Measurements from ENCODE around the gene RIMS3. TPM values are rescaled to one million over a fixed set of nuclear protein-coding genes. Genes with fewer than 3 reads are reported as not detected.
A peak's percentile ranks its signal among the peaks of the same experiment; 100 is the strongest.

RIMS3 gene
- total RNA-seq, 1 donor from 2014 or later: 4.7 TPM

DNA sequence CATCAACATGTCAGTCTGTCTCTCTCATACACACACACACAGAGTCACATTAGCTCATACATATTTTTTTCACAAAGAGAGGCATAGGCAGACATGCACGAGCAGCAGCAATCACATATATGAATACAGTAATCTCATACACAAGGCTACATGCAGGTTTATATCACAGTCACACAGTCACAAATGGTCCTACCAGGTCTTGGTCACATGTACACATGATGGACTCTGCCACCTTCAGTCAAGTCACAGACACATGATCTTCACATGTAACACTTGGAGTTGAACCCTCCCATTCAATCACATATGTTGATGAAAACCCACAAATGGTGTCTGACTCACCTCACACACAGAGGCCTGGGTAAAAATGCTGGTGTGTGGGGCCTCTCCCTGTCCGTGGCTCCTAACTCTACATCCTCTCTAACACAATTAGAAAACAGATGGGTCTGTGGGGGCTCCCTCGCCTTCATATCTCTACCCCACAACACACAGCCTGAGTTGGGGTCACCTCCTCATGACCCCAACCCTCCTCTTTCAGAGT lies 27.9 kb downstream of the RIMS3 start:
- Histone ChIP-seq H3K4me3 (no peak overlapping the region), H3K27me3 (no peaks in the 10 kb centered on the region), H3K36me3 (no peaks in the 10 kb centered on the region), H3K4me1 (peaks cover 4% of the 10 kb centered on the region), H3K9me3 (no peaks in the 10 kb centered on the region), H3K27ac (no peak overlapping the region)
- ATAC-seq: no peak
- DNase-seq: no peak
- TF ChIP-seq, protein P1, sequence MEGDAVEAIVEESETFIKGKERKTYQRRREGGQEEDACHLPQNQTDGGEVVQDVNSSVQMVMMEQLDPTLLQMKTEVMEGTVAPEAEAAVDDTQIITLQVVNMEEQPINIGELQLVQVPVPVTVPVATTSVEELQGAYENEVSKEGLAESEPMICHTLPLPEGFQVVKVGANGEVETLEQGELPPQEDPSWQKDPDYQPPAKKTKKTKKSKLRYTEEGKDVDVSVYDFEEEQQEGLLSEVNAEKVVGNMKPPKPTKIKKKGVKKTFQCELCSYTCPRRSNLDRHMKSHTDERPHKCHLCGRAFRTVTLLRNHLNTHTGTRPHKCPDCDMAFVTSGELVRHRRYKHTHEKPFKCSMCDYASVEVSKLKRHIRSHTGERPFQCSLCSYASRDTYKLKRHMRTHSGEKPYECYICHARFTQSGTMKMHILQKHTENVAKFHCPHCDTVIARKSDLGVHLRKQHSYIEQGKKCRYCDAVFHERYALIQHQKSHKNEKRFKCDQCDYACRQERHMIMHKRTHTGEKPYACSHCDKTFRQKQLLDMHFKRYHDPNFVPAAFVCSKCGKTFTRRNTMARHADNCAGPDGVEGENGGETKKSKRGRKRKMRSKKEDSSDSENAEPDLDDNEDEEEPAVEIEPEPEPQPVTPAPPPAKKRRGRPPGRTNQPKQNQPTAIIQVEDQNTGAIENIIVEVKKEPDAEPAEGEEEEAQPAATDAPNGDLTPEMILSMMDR (IDR thresholded peaks at IDR 0.05): no peak
- intact Hi-C loops (cut with DNase I): no loop called here

DNA sequence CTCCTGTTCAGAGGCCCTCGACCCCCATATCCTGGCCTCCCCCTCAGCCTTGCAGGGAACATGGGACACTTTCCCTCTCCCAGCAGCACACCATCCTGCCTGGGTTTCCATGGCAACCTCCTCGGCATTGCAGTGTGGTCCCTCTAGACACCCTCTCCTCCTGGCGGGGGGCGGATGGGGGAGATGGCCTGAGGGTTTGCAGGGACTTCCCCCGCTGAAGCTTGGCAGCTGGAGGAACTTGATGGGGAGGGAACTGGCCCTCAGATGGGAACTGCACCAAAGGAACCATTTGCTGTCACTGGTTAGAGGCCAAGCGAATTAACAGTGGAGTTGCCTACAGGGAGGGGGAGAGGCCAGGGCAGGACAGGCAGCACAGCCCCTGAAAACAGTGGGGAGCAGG lies 28.7 kb downstream of the RIMS3 start:
- Histone ChIP-seq H3K4me3 (no peak overlapping the region), H3K4me1 (peaks cover 4% of the 10 kb centered on the region), H3K27ac (no peak overlapping the region), H3K9me3 (no peaks in the 10 kb centered on the region), H3K27me3 (no peaks in the 10 kb centered on the region), H3K36me3 (no peaks in the 10 kb centered on the region)
- intact Hi-C loops (cut with DNase I): no loop called here
- TF ChIP-seq, protein P1 (IDR thresholded peaks at IDR 0.05): no peak
- ATAC-seq (no peak), DNase-seq (no peak)

DNA sequence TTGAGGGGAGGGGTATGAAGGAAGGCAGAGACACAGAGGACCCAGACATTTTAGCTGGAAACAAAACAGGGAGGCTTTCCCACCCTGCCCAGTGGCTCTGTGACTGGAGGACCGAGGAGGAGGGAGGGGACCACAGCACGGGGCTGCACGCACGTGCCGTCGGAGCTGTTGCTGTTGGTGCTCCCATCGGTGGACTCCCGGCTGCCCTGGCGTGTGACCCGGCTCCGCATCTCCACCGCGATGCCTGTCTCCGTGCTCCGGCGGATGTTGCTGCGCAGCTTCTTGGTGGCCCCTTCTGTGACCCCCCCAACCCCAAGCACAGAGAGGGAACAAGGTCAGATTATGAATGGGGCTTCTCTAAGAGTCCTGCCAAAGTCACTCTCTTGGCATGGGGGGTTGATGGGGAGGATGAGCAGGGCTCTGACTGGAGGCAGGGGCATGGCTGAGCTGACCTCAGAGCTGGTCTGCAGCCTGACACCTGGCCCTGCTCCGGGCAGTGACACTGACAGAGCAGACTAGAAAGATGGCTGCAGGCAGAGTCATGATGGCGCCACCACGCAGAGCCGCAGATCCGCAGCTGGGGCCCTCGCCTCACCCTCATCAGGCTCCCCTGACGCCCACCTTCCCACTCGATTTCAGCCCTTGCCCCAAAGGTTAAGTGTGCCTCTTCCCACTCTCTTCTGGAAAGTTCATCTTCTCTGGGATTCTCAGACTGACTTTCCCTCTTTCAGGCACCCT lies 29.6 kb downstream of the RIMS3 start:
- H3K9me3 ChIP-seq: no peaks in the 10 kb centered on the region

DNA sequence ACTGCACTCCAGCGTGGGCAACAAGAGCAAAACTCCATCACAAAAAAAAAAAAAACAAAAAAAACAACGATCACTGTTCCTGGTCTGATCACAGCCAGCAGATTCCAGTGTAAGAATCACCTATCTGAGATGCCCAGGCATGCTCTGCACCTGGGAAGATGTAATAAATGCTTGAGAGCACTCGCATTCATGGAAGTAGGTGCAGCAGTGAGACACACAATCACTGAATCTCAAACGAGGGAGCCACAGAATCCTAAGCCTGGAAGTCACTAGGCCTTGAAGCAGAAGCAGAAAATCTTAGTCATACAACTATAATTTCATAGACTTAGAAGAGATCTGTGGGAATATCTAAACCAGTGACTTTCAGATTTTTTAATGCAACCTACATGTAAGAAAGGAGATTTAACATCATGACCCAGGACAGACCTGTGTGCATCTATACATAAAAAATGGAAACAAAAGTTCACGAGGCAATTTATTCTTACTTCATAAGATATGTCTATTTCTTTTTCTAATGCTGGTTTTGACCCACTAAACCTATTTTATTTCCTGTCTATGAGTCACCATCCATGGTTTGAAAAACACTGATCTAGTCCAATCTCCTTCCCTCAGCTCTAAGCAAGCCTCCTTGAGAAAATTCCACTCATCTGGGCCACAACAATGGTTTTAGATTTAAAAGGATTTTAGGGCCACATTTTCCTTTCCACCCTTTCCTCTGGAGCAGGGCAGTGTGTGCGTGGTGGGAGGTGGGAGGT lies 30.4 kb downstream of the RIMS3 start:
- DNase-seq: no peak

More for the DNA sequence above, 29.6 kb downstream of the RIMS3 start:
- Histone ChIP-seq H3K4me3 (no peak overlapping the region), H3K27ac (no peak overlapping the region), H3K27me3 (no peaks in the 10 kb centered on the region), H3K36me3 (no peaks in the 10 kb centered on the region), H3K4me1 (peaks cover 4% of the 10 kb centered on the region)
- DNase-seq (no peak), ATAC-seq (no peak)
- intact Hi-C loops (cut with DNase I): no loop called here
- TF ChIP-seq, protein P1 (IDR thresholded peaks at IDR 0.05): no peak

DNA sequence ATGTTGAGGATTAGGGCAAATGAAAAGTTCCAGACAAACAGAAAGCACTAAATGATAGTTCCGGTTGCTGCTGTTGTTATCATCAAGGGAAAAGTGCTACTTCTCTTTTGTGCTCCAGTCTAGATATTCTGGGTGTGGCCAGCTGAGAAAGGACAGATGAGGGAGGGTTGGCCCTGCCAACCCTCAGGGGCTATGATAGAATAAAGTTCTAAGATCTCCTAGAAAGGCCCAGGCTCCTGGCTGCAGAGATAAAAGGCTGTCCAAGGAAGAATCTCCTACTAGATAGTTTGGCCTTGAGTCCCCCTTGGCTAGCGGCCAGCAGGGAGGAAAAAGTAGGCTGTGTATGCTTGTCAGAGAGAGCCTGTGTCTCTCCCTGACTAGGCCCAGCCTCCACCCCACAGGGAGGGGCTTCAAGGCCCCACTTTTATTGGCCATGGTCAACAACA lies 31.5 kb downstream of the RIMS3 start:
- TF ChIP-seq, protein P1 (IDR thresholded peaks at IDR 0.05): no peak
- intact Hi-C loops (cut with DNase I): no loop called here
- Histone ChIP-seq H3K9me3 (no peaks in the 10 kb centered on the region), H3K27ac (no peak overlapping the region), H3K36me3 (no peaks in the 10 kb centered on the region), H3K4me3 (no peak overlapping the region), H3K4me1 (peaks cover 4% of the 10 kb centered on the region), H3K27me3 (no peaks in the 10 kb centered on the region)
- ATAC-seq (peak; percentile 26), DNase-seq (peak; percentile 55)

More for the DNA sequence above, 30.4 kb downstream of the RIMS3 start:
- no peaks in the 10 kb centered on the region for H3K27me3 ChIP-seq
- no peaks in the 10 kb centered on the region for H3K36me3 ChIP-seq
- TF ChIP-seq, protein P1 (IDR thresholded peaks at IDR 0.05): no peak
- intact Hi-C loops (cut with DNase I): no loop called here
- no peaks in the 10 kb centered on the region for H3K9me3 ChIP-seq
- H3K4me3 ChIP-seq: no peak overlapping the region
- no peak for ATAC-seq
- peaks cover 4% of the 10 kb centered on the region for H3K4me1 ChIP-seq
- H3K27ac ChIP-seq: no peak overlapping the region
